Esophagus squamous epithelium (tissue), 5 donors: Measurements from ENCODE around the gene ECSCR. TPM values are rescaled to one million over a fixed set of nuclear protein-coding genes. Genes with fewer than 3 reads are reported as not detected.

Source experiments
- DNase-seq: peaks from one replicate; lab custom pipeline; 2025; lab: John Stamatoyannopoulos, UW
- H3K27ac ChIP-seq, 4 donors: fragments of 200-600 bp; sonication (generic); one replicate each; pipeline ENCODE4 v1.5.1; 2016 to 2019; ENCODE audit warnings: mild to moderate bottlenecking in 1 of 4
- H3K27me3 ChIP-seq, 4 donors: fragments of 200-600 bp; sonication (generic); 1 replicate in 3 of 4; 2 replicates in 1 of 4; pipeline versions ENCODE4 v1.5.1 to v1.6.0; 2017 to 2021; ENCODE audit warnings: antibody characterized with exemption in 1 of 4
- H3K36me3 ChIP-seq, 3 donors: fragments of 200-600 bp; sonication (generic); one replicate each; pipeline ENCODE4 v1.5.1; 2016 to 2019
- H3K4me1 ChIP-seq, 3 donors: fragments of 200-600 bp; sonication (generic); one replicate each; pipeline ENCODE4 v1.5.1; 2017 to 2019
- H3K4me3 ChIP-seq, 4 donors: fragments of 200-600 bp; sonication (generic); 1 replicate in 3 of 4; 2 replicates in 1 of 4; pipeline ENCODE4 v1.5.1; 2016 to 2019; ENCODE audit warnings: mild to moderate bottlenecking in 2 of 4, moderate library complexity in 1 of 4
- H3K9me3 ChIP-seq, 3 donors: fragments of 200-600 bp; sonication (generic); one replicate each; pipeline ENCODE4 v1.5.1; 2016 to 2019
- CTCF ChIP-seq, 6 experiments: fragments of 450-650 bp in 4 of 6; fragments of 200-600 bp in 2 of 6; sonication (generic) in 2 of 6; IDR thresholded peaks; one replicate each; pipeline ENCODE4 v1.5.1; 2016 to 2019; ENCODE audit warnings: antibody characterized with exemption in 6 of 6, mild to moderate bottlenecking in 4 of 6, moderate library complexity in 4 of 6
- POLR2A ChIP-seq, 4 donors: fragments of 450-650 bp; IDR thresholded peaks; one replicate each; pipeline ENCODE4 v1.6.1; 2017; ENCODE audit warnings: antibody characterized with exemption in 4 of 4, mild to moderate bottlenecking in 4 of 4, moderate library complexity in 3 of 4
- WGBS, 2 donors: methylation state at CpG; one replicate each; pipeline ENCODE4 v1.1.5; 2018; 5-methylcytosine and 5-hydroxymethylcytosine counted together
- intact Hi-C: fragments of 100-400 bp; cut with DNase I; formaldehyde crosslinking; loops from one replicate; pipeline ENCODE4 v1.15.0; 2022
- total RNA-seq, 4 donors: library from RNA; depleted of rRNA; stranded (reverse); fragments of >200 nt; gene quantifications; one replicate each; pipeline ENCODE4 v1.1.0, GENCODE V29; 2016
- donor health status: DM: yes; HTN: yes; CAD: no.

Gene ECSCR
- total RNA-seq, 4 donors from 2014 or later: 1.7 to 19.5 (median 6.9) TPM

GRCh38 chr5:139457241-139457640 is 5.3 kb downstream of the ECSCR start:
- no peak overlapping the region for H3K27ac ChIP-seq

GRCh38 chr5:139456776-139457175 is 5.8 kb downstream of the ECSCR start:
- no peak for DNase-seq
- H3K9me3 ChIP-seq: no peaks in the 10 kb centered on the region

More at GRCh38 chr5:139457241-139457640, 5.3 kb downstream of the ECSCR start:
- Histone ChIP-seq H3K9me3 (no peaks in the 10 kb centered on the region), H3K4me1 (peaks cover 0 to 28% (median 4%) of the 10 kb centered on the region in 3 donors), H3K36me3 (no peaks in the 10 kb centered on the region), H3K4me3 (no peak overlapping the region), H3K27me3 (no peaks in the 10 kb centered on the region)
- no peak for DNase-seq
- 92 to 95% methylated on average over 5 of the region's 5 CpGs for WGBS, 2 donors
- intact Hi-C loops: no loop called here
- TF ChIP-seq POLR2A (IDR thresholded peaks at IDR 0.05): no peak
- no peak for TF ChIP-seq CTCF (IDR thresholded peaks at IDR 0.05)

GRCh38 chr5:139454568-139455290 is 7.8 kb downstream of the ECSCR start:
- 86 to 91% methylated on average over 4 to 6 of the region's 11 CpGs for WGBS, 2 donors
- H3K9me3 ChIP-seq: no peaks in the 10 kb centered on the region
- peaks cover 0 to 21% (median 4%) of the 10 kb centered on the region in 3 donors for H3K4me1 ChIP-seq
- H3K36me3 ChIP-seq: no peaks in the 10 kb centered on the region
- no peak overlapping the region for H3K27ac ChIP-seq
- TF ChIP-seq CTCF (IDR thresholded peaks at IDR 0.05): no peak
- TF ChIP-seq POLR2A (IDR thresholded peaks at IDR 0.05): no peak
- H3K4me3 ChIP-seq: no peak overlapping the region
- intact Hi-C loops: no loop called here
- no peak for DNase-seq
- H3K27me3 ChIP-seq: no peaks in the 10 kb centered on the region

More at GRCh38 chr5:139456776-139457175, 5.8 kb downstream of the ECSCR start:
- Histone ChIP-seq H3K27ac (no peak overlapping the region), H3K27me3 (no peaks in the 10 kb centered on the region), H3K36me3 (no peaks in the 10 kb centered on the region), H3K4me1 (peaks cover 0 to 28% (median 4%) of the 10 kb centered on the region in 3 donors), H3K4me3 (no peak overlapping the region)
- WGBS, 2 donors: 92 to 93% methylated on average over 8 to 12 of the region's 12 CpGs
- intact Hi-C loops: no loop called here
- TF ChIP-seq CTCF (IDR thresholded peaks at IDR 0.05) (no peak), POLR2A (IDR thresholded peaks at IDR 0.05) (no peak)

- Histone ChIP-seq H3K27ac (no peak overlapping the region), H3K36me3 (no peaks in the 10 kb centered on the region), H3K9me3 (no peaks in the 10 kb centered on the region), H3K27me3 (no peaks in the 10 kb centered on the region), H3K4me1 (peaks cover 0 to 12% (median 1%) of the 10 kb centered on the region in 3 donors), H3K4me3 (no peak overlapping the region)
- 75 to 82% methylated on average over 3 of the region's 3 CpGs for WGBS, 2 donors
- DNase-seq: no peak
- TF ChIP-seq CTCF (IDR thresholded peaks at IDR 0.05): no peak
- no peak for TF ChIP-seq POLR2A (IDR thresholded peaks at IDR 0.05)
- intact Hi-C loops: no loop called here
These were observed 8.6 kb downstream of the ECSCR start for GRCh38 chr5:139453683-139454567.
